Stimulated activated CD4-positive, alpha-beta T cell treated with anti-CD3 and anti-CD28 coated beads, Interleukin-4, amount 100 ng/mL, for 4 hours (primary cell): ENCODE measurements around the gene MPG.
"Not testable (repeated sequence)": the region's sequence is repeated elsewhere in the genome, so short reads cannot be mapped to it uniquely, and the experiment has no call there.

Experiments used
- DNase-seq, 2 experiments: peaks; one replicate each; pipeline ENCODE4 v3.0.0-alpha.2; 2020

Gene MPG

GRCh38 chr16:77807-78443 lies at the start of gene MPG:
Gene MPG, plus strand, starts transcription at chr16:78225. Its CDS starts 85 bp downstream, at chr16:78310.
- peak; percentile 78 to 86 for DNase-seq

- not testable (repeated sequence) for DNase-seq
Measured at GRCh38 chr16:30627-31026, 47.4 kb upstream of the MPG start.

- not testable (repeated sequence) for DNase-seq
Measured at GRCh38 chr16:33154-33876, 44.7 kb upstream of the MPG start.

- DNase-seq = no peak
Measured at GRCh38 chr16:33877-34647, 44.0 kb upstream of the MPG start.

- DNase-seq = no peak
Measured at GRCh38 chr16:34648-34987, 43.4 kb upstream of the MPG start.

GRCh38 chr16:35011-35677 lies 42.9 kb upstream of the MPG start:
- DNase-seq = no peak

DNA sequence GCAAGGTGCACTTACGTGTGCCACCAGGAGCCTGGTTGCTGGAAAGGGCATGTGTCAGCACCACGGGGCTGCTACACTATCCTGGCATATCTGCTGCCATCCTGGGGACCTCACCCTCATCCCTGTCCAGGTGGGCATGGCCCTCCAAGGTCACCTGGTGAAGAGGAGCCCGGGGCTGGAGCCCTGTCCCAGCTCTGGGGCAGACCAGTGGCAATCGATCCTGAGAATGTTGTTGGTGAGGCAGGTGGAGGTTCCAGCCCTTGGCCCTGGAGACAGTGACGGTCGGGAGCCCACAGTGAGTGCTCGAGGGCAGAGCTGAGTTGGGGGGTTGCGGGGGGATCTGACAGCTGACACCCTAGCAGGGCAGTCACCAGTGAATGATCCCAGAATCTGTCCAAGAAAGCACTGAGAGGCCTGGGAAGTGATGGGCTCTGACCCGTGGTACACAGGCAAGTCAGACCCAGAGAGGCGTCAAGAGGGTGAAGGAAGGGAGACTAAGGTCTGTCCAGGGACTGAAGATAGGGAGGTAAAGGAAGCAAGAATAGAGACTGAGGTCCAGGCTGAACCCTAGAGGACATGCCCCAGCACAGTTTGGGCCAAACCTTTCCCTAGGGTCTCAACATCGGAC lies 42.2 kb upstream of the MPG start:
- DNase-seq = no peak

- DNase-seq = no peak
Measured at GRCh38 chr16:36336-36984, 41.6 kb upstream of the MPG start.

DNA sequence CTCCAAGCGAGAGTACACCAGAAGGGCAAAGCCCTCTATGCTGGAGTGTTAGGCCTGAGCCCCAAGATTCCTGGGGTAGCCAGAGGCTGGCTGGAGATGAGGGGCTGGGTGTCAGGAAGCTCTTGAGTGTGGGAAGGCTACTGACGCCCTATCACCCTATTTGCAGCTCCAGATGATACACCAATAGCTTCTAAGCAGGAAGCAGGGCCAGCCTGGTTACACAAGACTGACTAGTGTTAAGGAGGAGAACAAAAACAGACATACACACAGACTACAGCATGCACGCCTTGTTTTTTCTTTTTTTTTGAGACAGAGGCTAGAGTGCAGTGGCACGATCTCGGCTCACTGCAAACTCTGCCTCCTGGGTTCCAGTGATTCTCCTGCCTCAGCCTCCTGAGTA lies 40.5 kb upstream of the MPG start:
- DNase-seq = no peak

DNA sequence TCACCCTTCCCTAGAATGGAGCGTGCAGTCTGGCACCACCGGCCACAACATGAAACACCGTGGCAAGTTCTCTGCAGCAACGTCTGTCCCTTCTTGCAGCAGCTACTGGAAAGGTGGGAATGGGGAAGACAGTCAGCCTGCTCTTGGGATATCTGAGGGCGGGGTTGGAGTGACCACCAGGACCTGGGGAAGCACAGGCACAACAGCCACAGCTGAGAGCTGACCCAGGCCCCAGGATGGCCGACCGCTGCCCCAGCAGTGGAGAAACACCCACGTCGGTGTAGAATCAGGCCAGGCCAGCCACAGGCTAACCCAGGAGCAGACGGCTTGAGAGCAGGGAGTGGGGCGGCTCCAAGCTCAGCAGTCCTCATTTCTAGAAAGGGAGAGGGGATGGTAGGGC lies 39.8 kb upstream of the MPG start:
- DNase-seq = not testable (repeated sequence)

GRCh38 chr16:38941-39892 lies 38.8 kb upstream of the MPG start:
- peak; percentile 21 to 43 for DNase-seq

DNA sequence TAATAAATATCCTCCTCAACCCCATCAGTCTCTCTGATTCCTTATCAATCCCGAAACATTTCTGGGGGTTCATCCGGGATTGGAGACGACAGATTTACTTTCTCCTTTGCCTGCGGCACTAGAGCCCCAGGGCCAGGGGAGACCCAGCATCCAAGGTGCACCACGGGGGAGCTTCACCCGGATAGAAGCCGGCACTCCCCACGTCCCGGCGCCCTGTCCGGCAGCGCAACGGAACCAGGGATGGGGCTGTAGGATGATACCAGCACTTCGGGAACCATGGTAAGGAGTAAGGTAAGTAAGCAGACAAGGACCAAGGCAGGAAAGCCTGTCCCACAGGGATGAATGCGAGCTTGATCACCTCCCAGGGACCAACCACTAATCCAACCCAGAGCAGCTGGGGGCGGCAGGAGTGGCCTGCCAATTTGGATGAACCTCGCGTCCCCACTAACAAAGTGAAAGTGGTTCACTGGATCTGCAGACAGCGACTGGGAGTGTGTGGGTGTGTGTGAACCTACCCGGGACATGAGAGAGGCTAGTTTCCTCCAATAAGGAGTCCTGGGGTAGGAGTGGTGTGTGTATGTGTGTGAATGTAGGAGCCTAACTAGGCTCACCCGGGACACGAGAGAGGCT lies 36.5 kb upstream of the MPG start:
- no peak for DNase-seq

DNA sequence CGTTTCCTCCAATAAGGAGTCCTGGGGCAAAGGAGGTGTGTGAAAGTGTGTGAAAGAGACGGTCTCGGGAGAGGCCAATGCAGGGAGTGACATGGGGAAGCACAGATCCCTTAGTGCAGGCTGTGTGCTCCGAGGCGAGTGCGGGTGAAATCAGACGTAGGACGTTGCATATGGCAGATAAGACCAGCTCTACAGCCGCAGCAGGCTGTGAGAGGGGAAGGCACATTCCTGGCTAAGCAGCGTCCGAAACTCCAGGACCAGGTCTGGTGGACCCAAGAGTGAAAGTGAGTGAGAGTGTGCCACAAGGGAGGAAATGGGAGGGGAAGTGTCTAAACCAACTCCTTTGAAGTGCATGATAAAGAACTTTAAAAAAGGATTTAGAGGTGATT lies 36.0 kb upstream of the MPG start:
- no peak for DNase-seq

DNA sequence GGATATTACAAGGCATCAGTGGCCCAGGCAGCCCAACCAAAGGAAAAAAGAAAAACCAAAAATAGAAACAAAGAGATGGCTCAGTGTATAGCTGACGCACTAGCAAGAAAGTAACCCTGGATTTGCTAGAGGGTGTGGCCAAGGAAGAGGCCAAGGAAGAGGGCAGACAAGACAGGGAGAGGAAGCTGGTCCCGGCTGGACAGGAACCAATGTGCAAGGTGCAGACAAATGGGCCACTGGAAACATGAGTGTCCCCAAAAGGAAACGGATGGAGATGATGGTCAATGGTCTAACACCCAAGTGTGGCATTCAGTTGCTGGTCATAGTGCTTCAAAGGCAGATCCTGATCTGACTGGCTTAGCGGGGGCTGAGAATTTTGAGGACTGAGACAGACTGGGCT lies 35.3 kb upstream of the MPG start:
- DNase-seq = no peak

DNA sequence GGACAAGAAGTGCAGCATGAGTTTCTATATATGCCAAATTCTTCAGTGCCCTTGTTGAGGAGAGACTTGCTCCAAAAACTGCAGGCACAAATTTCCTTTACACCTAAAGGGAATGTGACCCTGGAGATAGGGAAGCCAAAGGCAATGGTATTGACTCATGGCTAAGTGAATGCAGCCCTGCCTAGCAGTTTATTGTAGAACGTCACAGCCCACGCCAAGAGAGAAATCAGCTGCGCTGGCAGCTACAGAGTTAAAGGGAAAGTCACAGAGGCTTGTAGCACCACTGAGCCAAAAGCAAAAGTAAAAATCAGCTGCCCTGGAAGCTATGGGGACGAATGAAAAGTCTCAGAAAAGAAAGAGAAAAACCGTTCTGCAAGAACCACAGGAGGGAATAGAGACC lies 34.7 kb upstream of the MPG start:
- DNase-seq = no peak

GRCh38 chr16:44655-45054 lies 33.4 kb upstream of the MPG start:
- DNase-seq = no peak

- DNase-seq = no peak
Measured at GRCh38 chr16:45454-45853, 32.6 kb upstream of the MPG start.

GRCh38 chr16:46510-46909 lies 31.5 kb upstream of the MPG start:
- not testable (repeated sequence) for DNase-seq

DNA sequence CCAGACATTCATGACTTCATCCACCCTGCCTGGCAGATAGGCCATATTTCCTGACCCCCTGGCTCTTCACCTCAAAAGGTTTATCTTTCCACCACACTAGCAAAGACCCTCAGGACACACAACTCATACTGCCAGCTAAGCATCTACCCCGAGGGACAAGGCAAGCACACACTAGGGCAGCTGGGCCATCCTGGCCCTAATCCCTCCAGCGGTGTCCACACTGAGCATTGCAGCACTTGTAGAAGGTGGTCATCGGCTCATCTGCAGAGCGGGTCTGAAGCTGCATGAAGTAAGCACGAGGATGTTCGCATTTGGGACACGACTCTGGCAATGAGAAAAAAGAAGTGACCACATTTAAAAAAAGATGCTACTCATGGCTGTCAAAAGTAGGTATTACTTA lies 30.8 kb upstream of the MPG start:
- no peak for DNase-seq

- no peak for DNase-seq
Measured at GRCh38 chr16:50769-51591, 27.0 kb upstream of the MPG start.
